Testis (tissue), 3 donors: ENCODE measurements around the gene NPHP1. TPM values are rescaled to one million over a fixed set of nuclear protein-coding genes. Genes with fewer than 3 reads are reported as not detected.
"Not testable (repeated sequence)": the region's sequence is repeated elsewhere in the genome, so short reads cannot be mapped to it uniquely, and the experiment has no call there.

Experiments used
- DNase-seq: peaks from one replicate; pipeline ENCODE4 v3.0.0-alpha.2; 2019
- H3K27ac ChIP-seq, 2 donors: fragments of 200-600 bp; sonication (generic); one replicate each; pipeline ENCODE4 v1.5.1; 2019
- H3K27me3 ChIP-seq: fragments of 200-600 bp; sonication (generic); one replicate; pipeline ENCODE4 v1.5.1; 2019
- H3K36me3 ChIP-seq: fragments of 200-600 bp; sonication (generic); one replicate; pipeline ENCODE4 v1.5.1; 2017; ENCODE audit warnings: low read depth; ENCODE audit errors: missing control alignments
- H3K4me1 ChIP-seq: fragments of 200-600 bp; sonication (generic); one replicate; pipeline ENCODE4 v1.5.1; 2019
- H3K4me3 ChIP-seq, 2 donors: fragments of 200-600 bp; sonication (generic); one replicate each; pipeline ENCODE4 v1.5.1; 2017 to 2019
- H3K9me3 ChIP-seq: fragments of 200-600 bp; sonication (generic); one replicate; pipeline ENCODE4 v1.5.1; 2017
- POLR2A ChIP-seq: fragments of 450-650 bp; IDR thresholded peaks from one replicate; pipeline ENCODE4 v1.6.1; 2017; ENCODE audit warnings: antibody characterized with exemption, mild to moderate bottlenecking, moderate library complexity
- whole genome bisulfite sequencing, 2 donors: methylation state at CpG; one replicate each; pipeline ENCODE4 v1.1.5; 2018; 5-methylcytosine and 5-hydroxymethylcytosine counted together
- intact Hi-C: fragments of 100-400 bp; cut with DNase I; formaldehyde crosslinking; loops from one replicate; pipeline ENCODE4 v1.15.1; 2023; ENCODE audit warnings: low total_unique reads
- polyA plus RNA-seq: library from polyadenylated mRNA; stranded (reverse); fragments of 350-450 nt; fragmentation: Illumina TruSeq; extraction: RNeasy Lipid Tissue Mini Kit (QIAGEN cat#74804); gene quantifications from one replicate; pipeline ENCODE4 v1.2.3, GENCODE V29; 2014; ENCODE audit warnings: low read depth, low replicate concordance; ENCODE audit not compliant: insufficient read depth
- total RNA-seq, 2 donors: library from RNA; depleted of rRNA; stranded (reverse); fragments of >200 nt; gene quantifications; one replicate each; pipeline ENCODE4 v1.2.3, GENCODE V29; 2016
- TF ChIP-seq, protein P1 (sequence below), 3 experiments: fragments of 450-650 bp in 2 of 3; fragments of 200-600 bp in 1 of 3; sonication (generic) in 1 of 3; IDR thresholded peaks; one replicate each; pipeline ENCODE4 v1.5.1; 2016 to 2019; ENCODE audit warnings: antibody characterized with exemption in 3 of 3, mild to moderate bottlenecking in 2 of 3, moderate library complexity in 1 of 3

Gene NPHP1
- total and polyA plus RNA-seq, 3 donors from 2014 or later, result 19.7 to 56.5 (median 24.5) TPM

DNA sequence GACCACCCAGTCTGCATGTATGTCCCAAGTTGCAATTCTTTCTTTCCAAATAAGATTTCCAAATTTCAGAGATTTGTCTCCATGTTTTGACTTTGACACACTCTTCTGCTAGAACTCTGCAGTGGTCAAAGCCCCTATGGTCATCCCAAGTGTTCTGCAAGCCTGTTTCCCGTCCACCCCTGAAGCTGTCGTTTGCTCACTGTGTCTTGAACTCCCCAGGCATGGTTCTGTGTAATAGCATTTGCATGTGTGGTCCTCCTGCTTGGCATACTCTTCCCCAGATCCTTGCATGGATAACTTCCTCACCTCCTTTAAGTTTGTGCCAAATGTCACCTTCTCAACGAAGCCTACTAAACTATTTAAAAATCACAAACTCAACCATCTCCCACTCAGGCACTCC is 11.4 kb upstream of the NPHP1 start:
- H3K27ac ChIP-seq, result no peak overlapping the region
- TF ChIP-seq, protein P1, sequence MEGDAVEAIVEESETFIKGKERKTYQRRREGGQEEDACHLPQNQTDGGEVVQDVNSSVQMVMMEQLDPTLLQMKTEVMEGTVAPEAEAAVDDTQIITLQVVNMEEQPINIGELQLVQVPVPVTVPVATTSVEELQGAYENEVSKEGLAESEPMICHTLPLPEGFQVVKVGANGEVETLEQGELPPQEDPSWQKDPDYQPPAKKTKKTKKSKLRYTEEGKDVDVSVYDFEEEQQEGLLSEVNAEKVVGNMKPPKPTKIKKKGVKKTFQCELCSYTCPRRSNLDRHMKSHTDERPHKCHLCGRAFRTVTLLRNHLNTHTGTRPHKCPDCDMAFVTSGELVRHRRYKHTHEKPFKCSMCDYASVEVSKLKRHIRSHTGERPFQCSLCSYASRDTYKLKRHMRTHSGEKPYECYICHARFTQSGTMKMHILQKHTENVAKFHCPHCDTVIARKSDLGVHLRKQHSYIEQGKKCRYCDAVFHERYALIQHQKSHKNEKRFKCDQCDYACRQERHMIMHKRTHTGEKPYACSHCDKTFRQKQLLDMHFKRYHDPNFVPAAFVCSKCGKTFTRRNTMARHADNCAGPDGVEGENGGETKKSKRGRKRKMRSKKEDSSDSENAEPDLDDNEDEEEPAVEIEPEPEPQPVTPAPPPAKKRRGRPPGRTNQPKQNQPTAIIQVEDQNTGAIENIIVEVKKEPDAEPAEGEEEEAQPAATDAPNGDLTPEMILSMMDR (IDR thresholded peaks at IDR 0.05), result no peak
- no peak for TF ChIP-seq POLR2A
- H3K36me3 ChIP-seq, result no peaks in the 10 kb centered on the region
- no peaks in the 10 kb centered on the region for H3K27me3 ChIP-seq
- 62 to 74% methylated on average over 3 of the region's 3 CpGs for WGBS, 2 donors
- H3K4me3 ChIP-seq, result no peak overlapping the region
- intact Hi-C loops, result no loop called here
- no peaks in the 10 kb centered on the region for H3K9me3 ChIP-seq
- DNase-seq, result no peak
- H3K4me1 ChIP-seq, result no peaks in the 10 kb centered on the region

DNA sequence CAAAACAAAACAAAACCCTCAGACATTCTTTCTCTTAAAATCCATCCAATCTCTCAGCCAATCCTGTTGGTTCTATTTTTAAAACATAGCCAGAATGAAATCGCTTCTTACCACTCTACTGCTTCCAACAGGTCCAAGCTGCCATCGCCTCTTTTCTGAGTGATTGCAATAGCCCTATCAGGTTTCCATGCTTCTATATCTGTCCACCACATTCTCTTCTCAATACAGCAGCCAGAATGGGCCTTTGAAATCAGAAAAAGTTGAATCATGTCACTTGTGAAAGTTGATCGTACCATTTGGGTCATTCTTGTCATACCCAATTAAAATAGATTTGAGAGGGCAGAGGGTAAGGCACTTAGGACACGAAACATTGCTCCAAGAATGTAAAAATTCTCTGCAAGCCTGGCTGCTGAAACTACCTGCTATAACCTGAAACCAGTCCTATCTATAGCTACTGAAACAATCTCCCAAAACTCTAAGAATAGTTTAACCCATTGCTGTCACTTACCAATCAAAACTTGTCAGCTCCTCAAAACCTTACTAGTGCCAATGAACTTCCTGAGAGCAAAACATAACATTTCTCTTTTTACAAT is 10.8 kb upstream of the NPHP1 start:
- no peak overlapping the region for H3K4me3 ChIP-seq
- H3K9me3 ChIP-seq, result no peaks in the 10 kb centered on the region
- H3K27ac ChIP-seq, result no peak overlapping the region
- no peak for DNase-seq
- intact Hi-C loops, result no loop called here
- 85 to 88% methylated on average over 4 of the region's 4 CpGs for WGBS, 2 donors
- no peaks in the 10 kb centered on the region for H3K27me3 ChIP-seq
- no peaks in the 10 kb centered on the region for H3K36me3 ChIP-seq
- TF ChIP-seq, protein P1 (IDR thresholded peaks at IDR 0.05), result no peak
- no peak for TF ChIP-seq POLR2A
- no peaks in the 10 kb centered on the region for H3K4me1 ChIP-seq

DNA sequence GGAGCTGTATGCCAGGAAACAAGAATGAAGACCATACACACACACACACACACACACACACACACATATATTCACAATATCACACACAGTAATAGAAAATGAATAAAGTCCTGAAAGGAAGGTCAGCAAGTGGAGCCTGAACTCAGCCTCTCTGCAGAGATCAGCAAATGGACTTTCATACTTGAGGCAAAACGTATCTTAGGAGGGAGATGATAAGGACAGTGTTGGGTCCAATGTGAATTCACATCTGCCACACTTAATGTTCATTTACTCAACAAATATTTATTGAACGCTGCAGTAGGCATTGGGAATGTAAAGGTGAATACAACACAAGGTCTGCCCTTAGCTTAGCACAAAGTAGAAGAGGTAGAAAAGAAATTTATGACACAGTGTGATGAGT is 10.3 kb upstream of the NPHP1 start:
- Histone ChIP-seq H3K9me3 (no peaks in the 10 kb centered on the region), H3K27ac (no peak overlapping the region), H3K4me1 (no peaks in the 10 kb centered on the region), H3K36me3 (no peaks in the 10 kb centered on the region), H3K4me3 (no peak overlapping the region), H3K27me3 (no peaks in the 10 kb centered on the region)
- WGBS, 2 donors, result 68 to 78% methylated on average over 2 of the region's 2 CpGs
- DNase-seq, result no peak
- TF ChIP-seq, protein P1 (IDR thresholded peaks at IDR 0.05), result no peak
- no peak for TF ChIP-seq POLR2A
- intact Hi-C loops, result no loop called here

DNA sequence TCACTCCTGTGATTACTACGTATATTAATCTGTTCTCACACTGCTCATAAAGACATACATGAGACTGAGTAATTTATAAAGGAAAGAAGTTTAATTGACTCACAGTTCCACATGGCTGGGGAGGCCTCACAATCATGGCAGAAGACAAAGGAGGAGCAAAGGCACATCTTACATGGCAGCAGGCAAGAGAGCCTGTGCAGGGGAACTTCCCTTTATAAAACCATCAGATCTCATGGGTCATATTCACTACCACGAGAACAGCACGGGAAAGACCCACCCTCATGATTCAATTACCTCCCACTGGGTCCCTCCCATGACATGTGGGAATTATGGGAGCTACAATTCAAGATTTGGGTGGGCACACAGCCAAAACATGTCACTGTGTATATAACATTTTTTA is 8.7 kb upstream of the NPHP1 start:
- H3K36me3 ChIP-seq, H3K9me3 ChIP-seq, H3K4me1 ChIP-seq, H3K27me3 ChIP-seq, DNase-seq, H3K4me3 ChIP-seq, H3K27ac ChIP-seq, intact Hi-C loops: not testable (repeated sequence)
- 61 to 82% methylated on average over 3 of the region's 3 CpGs for WGBS, 2 donors

DNA sequence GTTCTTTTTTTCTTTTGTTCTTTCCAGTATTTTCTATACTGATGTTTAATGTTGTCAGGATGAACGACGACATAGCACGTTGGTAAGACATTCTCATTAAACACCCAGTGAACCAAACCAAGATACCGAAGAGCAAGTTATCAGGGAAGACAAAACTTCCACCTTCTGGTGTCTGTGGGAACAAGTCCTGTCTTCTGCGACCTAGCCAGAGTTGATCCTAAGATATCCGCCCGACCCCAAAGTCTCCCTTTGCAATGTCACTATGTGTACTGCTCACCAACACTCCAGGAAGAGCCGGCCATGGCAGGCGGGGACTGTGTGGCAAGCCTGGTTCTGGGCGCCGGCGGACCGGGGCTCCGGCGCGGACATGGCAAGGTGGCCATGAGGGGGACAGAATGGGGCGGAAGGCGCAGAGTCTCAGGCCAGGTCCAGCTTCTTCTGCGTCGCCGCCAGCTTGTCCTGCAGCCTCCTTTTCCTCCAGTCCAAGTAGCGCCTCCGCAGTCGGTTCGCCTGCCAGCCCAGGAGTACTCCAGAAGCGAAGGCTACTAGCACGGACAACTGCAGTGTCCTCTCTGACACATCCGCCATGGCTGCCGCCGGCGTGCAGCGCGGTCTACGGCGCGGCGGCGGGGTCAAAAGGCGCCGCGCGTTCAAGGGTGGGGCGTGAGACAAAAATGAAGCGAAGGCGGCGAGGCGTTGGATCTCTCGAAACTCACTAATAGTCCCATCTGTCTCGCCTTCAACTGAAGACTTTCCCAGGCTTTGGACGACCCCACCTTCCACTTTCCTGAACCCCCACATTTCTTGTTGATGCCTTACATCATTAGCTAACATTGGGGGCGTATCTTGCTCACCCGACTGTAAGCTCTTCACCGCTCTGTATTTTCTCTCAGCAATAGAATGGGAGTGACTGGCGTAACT is 7.4 kb upstream of the NPHP1 start, which contains the start of gene MTLN:
Gene MTLN, minus strand, starts transcription at position 610 of the 921 bp plus-strand sequence. Its CDS starts 22 bp downstream, at position 588.
- no peaks in the 10 kb centered on the region for H3K9me3 ChIP-seq
- DNase-seq, result peak; percentile 84
- H3K27me3 ChIP-seq, result no peaks in the 10 kb centered on the region
- H3K4me3 ChIP-seq, result peak within 1 kb of the TSS; percentile 87 to 89
- H3K4me1 ChIP-seq, result no peaks in the 10 kb centered on the region
- TF ChIP-seq POLR2A, result no peak
- TF ChIP-seq, protein P1 (IDR thresholded peaks at IDR 0.05), result no peak
- WGBS, 2 donors, result 0 to 1% methylated on average over 37 to 52 of the region's 54 CpGs
- H3K36me3 ChIP-seq, result no peaks in the 10 kb centered on the region
- intact Hi-C loops, result no loop called here
- H3K27ac ChIP-seq, result peak within 1 kb of the TSS; percentile 71 to 79
